Ovary (tissue), 3 donors: ENCODE measurements around the gene ENTPD8.

ENCODE experiments used
- CTCF ChIP-seq, 3 donors: fragments of 450-650 bp in 2 of 3; fragments of 200-600 bp in 1 of 3; IDR thresholded peaks; one replicate each; pipeline versions ENCODE4 v1.5.1 to v1.8.0; 2016 to 2022; ENCODE audit warnings: antibody characterized with exemption in 3 of 3, mild to moderate bottlenecking in 1 of 3
- EP300 ChIP-seq: sonication (generic); formaldehyde crosslinking; IDR thresholded peaks from one replicate; pipeline ENCODE4 v1.6.1; 2017; ENCODE audit warnings: antibody characterized with exemption
- POLR2A ChIP-seq: fragments of 450-650 bp; IDR thresholded peaks from one replicate; pipeline ENCODE4 v1.6.1; 2017; ENCODE audit warnings: antibody characterized with exemption, mild to moderate bottlenecking, moderate library complexity
- donor health status: DM: no; HTN: no; CAD: no.

GRCh38 chr9:137409515-137409914 lies 31.6 kb downstream of the ENTPD8 start:
- TF ChIP-seq CTCF (IDR thresholded peaks at IDR 0.05) (no peak), POLR2A (no peak), EP300 (no peak)
